Breast epithelium (tissue), 3 donors: ENCODE measurements around the gene SOD2.

ENCODE experiments used
- POLR2A ChIP-seq: fragments of 450-650 bp; IDR thresholded peaks from one replicate; pipeline ENCODE4 v1.6.1; 2016; ENCODE audit warnings: antibody characterized with exemption, mild to moderate bottlenecking, moderate library complexity
- TF ChIP-seq, protein P1 (sequence below), 3 donors: fragments of 450-650 bp; IDR thresholded peaks; one replicate each; pipeline ENCODE4 v1.5.1; 2016 to 2017; ENCODE audit warnings: antibody characterized with exemption in 3 of 3, mild to moderate bottlenecking in 3 of 3, moderate library complexity in 3 of 3

GRCh38 chr6:159650314-159650713, 42.7 kb downstream of the SOD2 start:
- TF ChIP-seq, protein P1, sequence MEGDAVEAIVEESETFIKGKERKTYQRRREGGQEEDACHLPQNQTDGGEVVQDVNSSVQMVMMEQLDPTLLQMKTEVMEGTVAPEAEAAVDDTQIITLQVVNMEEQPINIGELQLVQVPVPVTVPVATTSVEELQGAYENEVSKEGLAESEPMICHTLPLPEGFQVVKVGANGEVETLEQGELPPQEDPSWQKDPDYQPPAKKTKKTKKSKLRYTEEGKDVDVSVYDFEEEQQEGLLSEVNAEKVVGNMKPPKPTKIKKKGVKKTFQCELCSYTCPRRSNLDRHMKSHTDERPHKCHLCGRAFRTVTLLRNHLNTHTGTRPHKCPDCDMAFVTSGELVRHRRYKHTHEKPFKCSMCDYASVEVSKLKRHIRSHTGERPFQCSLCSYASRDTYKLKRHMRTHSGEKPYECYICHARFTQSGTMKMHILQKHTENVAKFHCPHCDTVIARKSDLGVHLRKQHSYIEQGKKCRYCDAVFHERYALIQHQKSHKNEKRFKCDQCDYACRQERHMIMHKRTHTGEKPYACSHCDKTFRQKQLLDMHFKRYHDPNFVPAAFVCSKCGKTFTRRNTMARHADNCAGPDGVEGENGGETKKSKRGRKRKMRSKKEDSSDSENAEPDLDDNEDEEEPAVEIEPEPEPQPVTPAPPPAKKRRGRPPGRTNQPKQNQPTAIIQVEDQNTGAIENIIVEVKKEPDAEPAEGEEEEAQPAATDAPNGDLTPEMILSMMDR (IDR thresholded peaks at IDR 0.05) = no peak
- TF ChIP-seq POLR2A = no peak
